ENCODE measurements around the gene STN1.
A peak's percentile ranks its signal among the peaks of the same experiment; 100 is the strongest.

The STN1 gene, protein sequence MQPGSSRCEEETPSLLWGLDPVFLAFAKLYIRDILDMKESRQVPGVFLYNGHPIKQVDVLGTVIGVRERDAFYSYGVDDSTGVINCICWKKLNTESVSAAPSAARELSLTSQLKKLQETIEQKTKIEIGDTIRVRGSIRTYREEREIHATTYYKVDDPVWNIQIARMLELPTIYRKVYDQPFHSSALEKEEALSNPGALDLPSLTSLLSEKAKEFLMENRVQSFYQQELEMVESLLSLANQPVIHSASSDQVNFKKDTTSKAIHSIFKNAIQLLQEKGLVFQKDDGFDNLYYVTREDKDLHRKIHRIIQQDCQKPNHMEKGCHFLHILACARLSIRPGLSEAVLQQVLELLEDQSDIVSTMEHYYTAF

DNA sequence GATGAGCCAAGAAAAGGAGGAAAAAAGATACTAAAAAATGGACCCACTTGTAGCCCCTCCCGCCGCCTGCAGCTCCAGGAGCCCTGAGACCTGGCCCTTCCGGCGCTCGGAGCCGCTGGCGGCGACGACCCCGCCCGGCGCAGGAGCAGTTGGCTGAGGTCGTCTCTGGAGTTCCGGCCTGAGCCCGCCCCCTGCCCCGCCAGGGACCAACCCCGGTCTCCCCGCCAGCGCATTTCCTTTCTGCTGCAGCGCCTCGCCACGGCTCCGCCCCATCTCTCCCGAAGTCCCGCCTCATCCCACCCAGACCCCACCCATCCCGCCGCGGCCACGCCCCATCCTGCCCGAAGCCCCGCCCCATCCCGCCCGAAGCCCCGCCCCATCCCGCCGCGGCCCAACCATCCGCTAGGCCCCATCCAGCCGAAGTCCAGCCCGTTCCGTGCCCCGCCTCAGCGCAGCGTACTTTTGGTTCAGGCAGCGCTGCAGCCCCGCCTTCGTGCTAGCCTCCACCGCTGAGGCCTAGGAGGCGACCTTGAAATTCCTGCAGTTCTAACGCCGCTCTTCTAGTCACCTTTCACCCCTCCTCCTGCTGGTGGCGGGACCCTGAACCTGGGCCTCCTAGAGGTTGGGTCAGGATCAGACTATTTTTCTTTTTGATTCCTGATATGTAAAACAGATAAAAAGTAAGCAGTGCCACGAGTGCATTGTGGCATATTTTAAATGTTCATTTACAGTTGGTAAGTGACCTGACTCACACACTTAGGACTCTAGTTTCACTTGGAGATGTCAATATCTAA is at the start of gene STN1:
Gene STN1, minus strand, starts transcription at position 132 of the 794 bp plus-strand sequence. CDS start 590 bp downstream, outside the sequence.
- DNase-seq (ENCODE audit: low spot score): peak; percentile 97
- TF ChIP-seq, protein P1, sequence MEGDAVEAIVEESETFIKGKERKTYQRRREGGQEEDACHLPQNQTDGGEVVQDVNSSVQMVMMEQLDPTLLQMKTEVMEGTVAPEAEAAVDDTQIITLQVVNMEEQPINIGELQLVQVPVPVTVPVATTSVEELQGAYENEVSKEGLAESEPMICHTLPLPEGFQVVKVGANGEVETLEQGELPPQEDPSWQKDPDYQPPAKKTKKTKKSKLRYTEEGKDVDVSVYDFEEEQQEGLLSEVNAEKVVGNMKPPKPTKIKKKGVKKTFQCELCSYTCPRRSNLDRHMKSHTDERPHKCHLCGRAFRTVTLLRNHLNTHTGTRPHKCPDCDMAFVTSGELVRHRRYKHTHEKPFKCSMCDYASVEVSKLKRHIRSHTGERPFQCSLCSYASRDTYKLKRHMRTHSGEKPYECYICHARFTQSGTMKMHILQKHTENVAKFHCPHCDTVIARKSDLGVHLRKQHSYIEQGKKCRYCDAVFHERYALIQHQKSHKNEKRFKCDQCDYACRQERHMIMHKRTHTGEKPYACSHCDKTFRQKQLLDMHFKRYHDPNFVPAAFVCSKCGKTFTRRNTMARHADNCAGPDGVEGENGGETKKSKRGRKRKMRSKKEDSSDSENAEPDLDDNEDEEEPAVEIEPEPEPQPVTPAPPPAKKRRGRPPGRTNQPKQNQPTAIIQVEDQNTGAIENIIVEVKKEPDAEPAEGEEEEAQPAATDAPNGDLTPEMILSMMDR (IDR thresholded peaks at IDR 0.05; ENCODE audit: extremely low read depth, insufficient read depth, missing control alignments): peak; percentile 9
- in situ Hi-C loops (cut with MboI; ENCODE audit: low pct_unique_long_range_greater_than_20kb, low sequenced_read_pairs, unreplicated experiment): no loop called here

DNA sequence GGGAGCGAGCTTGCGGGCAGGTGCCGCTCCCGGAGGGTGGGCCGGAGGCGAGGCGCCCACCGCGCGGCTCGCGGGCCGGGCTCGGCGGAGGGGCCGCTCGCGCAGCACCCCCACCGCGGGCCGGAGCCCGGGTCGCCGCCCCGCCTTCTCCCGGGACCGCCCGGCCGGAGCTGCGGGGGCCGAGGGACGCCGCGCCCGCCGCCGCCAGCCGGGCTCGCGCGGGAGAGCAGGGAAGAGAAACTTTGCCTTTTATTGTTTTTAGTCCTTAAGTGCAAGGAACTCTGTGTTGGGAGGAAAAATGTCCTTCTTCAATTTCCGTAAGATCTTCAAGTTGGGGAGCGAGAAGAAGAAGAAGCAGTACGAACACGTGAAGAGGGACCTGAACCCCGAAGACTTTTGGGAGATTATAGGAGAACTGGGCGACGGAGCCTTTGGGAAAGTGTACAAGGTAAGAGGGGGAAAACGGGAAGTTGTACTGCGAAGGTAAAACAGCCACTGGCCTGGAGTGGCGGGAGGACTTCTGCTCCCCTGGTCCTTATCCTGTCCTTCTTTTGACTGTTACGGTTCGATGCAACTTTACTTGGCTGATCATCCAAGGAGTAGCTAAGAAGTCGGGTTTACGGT is 49.6 kb upstream of the STN1 start:
- TF ChIP-seq, protein P1 (IDR thresholded peaks at IDR 0.05; ENCODE audit: extremely low read depth, insufficient read depth, missing control alignments): no peak
- peak; percentile 72 for DNase-seq (ENCODE audit: low spot score)
- in situ Hi-C loops (cut with MboI; ENCODE audit: low pct_unique_long_range_greater_than_20kb, low sequenced_read_pairs, unreplicated experiment): no loop called here

DNA sequence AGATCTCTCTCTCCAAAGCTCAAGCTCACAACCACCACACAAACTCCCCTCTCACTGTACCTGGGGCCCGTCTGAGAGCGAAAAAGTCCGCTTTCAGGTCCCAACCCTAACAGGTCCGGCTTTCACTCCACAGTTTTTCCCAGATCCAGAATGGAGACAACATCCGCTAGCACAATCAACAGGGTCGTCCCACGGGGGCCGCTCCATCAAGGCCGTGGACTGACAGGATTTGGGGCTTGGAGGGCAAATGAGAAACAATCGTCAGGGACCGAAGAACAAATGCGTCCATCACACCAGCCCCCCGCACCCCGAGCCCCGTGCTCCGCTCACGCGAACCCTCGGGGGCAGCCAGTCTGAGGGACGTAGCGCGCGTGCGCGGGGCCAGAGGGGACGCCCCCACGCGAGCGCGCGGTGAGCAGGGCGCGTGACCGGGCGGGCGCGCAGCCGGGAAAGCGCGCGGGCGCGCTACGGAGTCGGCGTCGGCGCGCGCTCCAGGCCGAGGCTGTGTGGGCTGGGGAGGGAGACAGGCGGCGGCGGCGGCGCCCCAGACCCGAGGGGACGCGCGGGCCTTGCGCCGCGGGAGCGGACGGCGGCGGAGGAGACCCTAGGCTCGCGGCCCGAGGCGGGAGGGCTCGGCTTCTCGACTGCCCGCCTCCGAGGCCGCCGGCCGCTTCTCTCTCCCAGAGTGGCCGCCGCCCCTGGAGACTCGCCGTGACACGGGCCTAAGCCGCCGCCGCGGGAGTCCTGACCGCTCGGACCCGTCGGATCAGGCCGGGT is 48.9 kb upstream of the STN1 start, which contains the start of gene SLK:
Gene SLK, plus strand, starts transcription at position 470 of the 777 bp plus-strand sequence. CDS start 606 bp downstream, outside the sequence.
- TF ChIP-seq, protein P1 (IDR thresholded peaks at IDR 0.05; ENCODE audit: extremely low read depth, insufficient read depth, missing control alignments): no peak
- in situ Hi-C loops (cut with MboI; ENCODE audit: low pct_unique_long_range_greater_than_20kb, low sequenced_read_pairs, unreplicated experiment): no loop called here
- peak; percentile 93 for DNase-seq (ENCODE audit: low spot score)

DNA sequence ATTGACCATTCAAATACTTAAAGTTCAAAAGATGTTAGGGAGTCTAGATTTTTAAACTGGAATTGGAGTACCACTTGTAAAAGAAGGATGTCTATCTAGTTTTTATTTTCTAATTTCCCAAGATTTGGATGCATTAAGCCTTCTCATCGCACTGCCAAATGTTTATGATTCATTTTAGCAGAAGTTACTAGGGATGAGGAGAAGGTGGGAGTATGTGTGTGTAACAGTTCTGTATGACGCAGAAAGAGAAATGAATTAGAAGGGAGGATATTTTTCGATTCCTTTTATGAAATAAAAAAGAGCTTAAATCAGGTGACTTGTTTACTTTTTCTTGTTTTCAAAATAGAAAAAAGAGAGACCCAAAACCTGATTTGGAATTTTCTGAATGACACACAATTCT is 42.1 kb upstream of the STN1 start:
- in situ Hi-C loops (cut with MboI; ENCODE audit: low pct_unique_long_range_greater_than_20kb, low sequenced_read_pairs, unreplicated experiment): no loop called here
- TF ChIP-seq, protein P1 (IDR thresholded peaks at IDR 0.05; ENCODE audit: extremely low read depth, insufficient read depth, missing control alignments): no peak
- no peak for DNase-seq (ENCODE audit: low spot score)

DNA sequence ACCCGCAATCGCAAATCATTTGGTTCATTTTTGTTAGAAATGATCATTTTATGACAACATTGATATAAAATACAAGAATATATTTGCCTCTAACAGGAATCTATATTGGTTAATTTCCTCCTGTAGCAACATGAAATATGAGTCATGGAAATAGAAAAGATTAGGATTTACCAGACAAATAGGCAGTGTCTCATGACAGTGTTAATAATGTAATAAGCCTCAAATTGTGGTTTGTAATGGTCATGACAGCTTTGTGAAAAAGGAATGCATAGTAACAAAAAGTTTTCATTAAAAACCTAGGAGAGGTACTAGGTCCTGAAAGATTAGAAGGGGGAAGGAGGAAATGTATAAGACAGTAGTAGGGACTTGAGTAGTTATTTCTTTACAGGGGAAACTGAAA is 41.0 kb upstream of the STN1 start:
- in situ Hi-C loops (cut with MboI; ENCODE audit: low pct_unique_long_range_greater_than_20kb, low sequenced_read_pairs, unreplicated experiment): no loop called here
- no peak for DNase-seq (ENCODE audit: low spot score)
- TF ChIP-seq, protein P1 (IDR thresholded peaks at IDR 0.05; ENCODE audit: extremely low read depth, insufficient read depth, missing control alignments): no peak

DNA sequence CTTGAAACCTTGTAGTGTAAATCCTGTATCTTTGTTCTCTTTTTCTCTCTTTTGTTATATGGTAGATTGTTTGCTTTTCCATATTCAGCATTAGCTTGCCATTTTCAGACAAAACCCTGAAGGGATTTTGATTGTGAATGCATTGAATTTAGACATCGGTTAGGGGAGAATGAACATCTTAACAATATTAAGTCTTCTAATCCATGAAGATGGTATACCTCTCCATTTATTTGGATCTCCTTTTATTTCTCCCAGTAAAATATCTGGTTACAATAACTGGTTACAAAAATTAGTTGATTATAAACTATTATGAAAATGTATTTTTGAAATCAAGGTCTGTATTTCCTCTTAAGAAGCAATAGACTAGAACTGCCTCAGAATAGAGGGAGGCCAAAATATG is 36.6 kb upstream of the STN1 start:
- no peak for DNase-seq (ENCODE audit: low spot score)
- in situ Hi-C loops (cut with MboI; ENCODE audit: low pct_unique_long_range_greater_than_20kb, low sequenced_read_pairs, unreplicated experiment): no loop called here
- TF ChIP-seq, protein P1 (IDR thresholded peaks at IDR 0.05; ENCODE audit: extremely low read depth, insufficient read depth, missing control alignments): no peak

All from GM13977 (cell line).